ENCODE data around the gene TMEM101.

GRCh38 chr17:44049294-44050060, 34.7 kb upstream of the TMEM101 start:
- TF ChIP-seq, protein P1, sequence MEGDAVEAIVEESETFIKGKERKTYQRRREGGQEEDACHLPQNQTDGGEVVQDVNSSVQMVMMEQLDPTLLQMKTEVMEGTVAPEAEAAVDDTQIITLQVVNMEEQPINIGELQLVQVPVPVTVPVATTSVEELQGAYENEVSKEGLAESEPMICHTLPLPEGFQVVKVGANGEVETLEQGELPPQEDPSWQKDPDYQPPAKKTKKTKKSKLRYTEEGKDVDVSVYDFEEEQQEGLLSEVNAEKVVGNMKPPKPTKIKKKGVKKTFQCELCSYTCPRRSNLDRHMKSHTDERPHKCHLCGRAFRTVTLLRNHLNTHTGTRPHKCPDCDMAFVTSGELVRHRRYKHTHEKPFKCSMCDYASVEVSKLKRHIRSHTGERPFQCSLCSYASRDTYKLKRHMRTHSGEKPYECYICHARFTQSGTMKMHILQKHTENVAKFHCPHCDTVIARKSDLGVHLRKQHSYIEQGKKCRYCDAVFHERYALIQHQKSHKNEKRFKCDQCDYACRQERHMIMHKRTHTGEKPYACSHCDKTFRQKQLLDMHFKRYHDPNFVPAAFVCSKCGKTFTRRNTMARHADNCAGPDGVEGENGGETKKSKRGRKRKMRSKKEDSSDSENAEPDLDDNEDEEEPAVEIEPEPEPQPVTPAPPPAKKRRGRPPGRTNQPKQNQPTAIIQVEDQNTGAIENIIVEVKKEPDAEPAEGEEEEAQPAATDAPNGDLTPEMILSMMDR (IDR thresholded peaks at IDR 0.05): no peak
- no peak for TF ChIP-seq POLR2A (IDR thresholded peaks at IDR 0.05)
- TF ChIP-seq POLR2AphosphoS5 (IDR thresholded peaks at IDR 0.05; ENCODE audit: insufficient read depth in 1 of 2, low read depth in 1 of 2): no peak

All from vagina (tissue), 2 donors.